ENCODE results near the gene RTTN. TPM values are rescaled to one million over a fixed set of nuclear protein-coding genes. Genes with fewer than 3 reads are reported as not detected.
"Not testable (repeated sequence)": the region's sequence is repeated elsewhere in the genome, so short reads cannot be mapped to it uniquely, and the experiment has no call there.

Gene RTTN
- polyA plus RNA-seq, 3 donors = 15.9 to 18.6 (median 16.8) TPM

- DNase-seq = no peak
Measured at GRCh38 chr18:70151614-70152013, 53.9 kb downstream of the RTTN start.

DNA sequence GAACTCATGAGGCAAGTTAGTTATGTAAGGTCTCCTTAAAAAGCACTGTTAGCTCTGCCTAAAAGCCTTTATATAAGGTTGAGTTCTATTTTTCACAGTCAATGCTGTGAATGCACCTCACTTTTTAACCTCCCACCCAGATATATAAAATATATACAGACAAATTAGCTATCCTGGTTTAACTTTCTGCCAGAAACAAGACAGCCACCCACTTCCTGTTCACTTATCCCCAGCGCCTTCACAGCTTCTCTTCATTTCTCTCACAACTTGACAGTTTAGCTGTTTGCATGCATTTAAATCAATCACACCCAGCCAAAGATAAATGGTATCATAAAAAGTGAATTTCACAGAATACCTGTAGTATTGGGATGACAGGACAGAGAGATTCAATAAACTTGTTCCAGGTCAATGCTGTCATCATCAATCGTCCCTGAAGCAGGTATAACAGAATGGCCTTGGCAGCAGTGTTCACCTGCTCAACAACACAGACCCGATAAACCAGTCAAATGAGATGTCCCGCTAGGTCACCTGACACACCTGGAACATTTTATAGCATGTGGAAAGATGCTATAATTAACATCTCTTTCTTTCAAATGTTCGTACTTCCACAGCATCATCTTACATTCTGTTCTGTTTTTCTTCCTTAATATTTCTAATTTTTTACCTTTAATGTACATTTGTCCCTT lies 55.7 kb downstream of the RTTN start:
- DNase-seq = no peak

DNA sequence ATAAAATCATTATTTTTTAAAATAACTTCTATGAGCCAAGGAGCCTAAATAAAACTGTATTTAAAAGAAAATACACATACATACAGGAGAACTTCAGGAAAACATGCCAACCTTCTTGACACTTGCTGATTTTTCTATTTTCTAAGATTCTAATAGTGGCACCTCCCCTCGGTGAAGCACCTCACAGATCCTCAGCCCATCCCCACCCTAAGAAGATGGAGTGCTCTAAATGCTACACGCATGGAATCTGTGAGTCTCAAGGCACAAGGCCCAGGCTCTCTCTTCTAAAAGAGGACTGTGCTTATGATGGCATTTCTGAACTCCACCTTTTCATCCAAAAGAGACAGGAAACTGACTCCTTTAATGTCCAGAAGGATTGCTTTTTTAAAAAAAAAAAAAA lies 56.3 kb downstream of the RTTN start:
- DNase-seq = no peak

DNA sequence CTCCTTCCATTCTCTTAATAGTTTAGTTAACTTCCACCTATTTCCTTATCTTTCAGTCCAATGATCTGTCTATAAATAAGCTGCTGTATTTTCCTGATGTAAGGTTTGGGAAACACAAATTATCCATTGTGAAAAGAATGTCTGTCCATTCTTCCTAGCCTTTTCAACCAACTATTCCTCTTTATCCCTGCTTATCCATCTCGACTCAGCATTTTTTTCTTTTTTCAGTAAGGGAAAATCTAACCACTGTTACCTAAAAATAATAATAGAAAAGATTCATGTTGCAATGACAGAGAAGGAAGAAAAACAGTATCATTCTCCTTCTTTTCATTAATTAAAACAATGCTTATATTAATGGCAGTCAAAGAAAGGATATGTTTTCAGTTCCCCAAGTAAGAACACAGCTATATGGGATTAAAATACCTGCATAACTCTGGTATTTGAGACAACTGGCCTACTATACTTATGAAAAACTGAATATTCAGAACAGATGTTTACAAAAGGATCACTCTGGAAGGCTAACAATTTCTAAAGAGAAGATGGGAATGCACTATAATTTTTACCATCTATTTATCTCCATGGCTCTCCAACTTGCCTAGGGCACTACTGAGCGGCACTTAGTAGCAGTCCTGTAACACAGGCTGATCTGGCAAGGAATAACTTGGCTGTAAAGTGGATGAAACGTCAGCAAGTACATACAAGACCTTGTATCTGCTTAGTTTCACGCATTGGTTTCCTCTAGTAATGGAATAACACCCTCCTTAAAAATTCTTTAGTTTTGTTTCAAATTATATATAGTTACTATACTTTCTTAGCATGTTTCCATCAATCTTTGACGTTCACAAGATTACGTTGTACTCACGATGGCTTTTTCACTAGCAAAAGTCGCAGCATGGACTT lies 57.2 kb downstream of the RTTN start:
- DNase-seq = no peak

- DNase-seq = no peak
Measured at GRCh38 chr18:70146174-70146573, 59.3 kb downstream of the RTTN start.

DNA sequence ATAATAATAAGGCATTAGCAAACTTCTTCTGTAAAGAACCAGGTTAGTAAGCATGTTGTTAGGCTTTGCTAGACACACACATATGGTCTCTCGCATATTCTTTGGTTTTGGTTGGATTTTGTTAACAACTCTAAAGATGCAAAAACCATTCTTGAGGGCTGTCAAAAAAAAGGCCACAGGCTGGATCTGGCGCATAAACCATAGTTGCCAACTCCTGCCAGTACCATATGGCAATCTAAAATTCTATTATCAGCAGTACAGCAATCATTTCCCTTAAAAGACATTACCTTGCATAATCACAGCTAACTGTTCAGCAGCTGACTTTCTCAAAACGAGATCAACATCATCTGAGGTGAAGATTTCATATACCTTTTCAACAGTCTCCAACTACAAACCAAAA lies 63.5 kb downstream of the RTTN start:
- DNase-seq = no peak

DNA sequence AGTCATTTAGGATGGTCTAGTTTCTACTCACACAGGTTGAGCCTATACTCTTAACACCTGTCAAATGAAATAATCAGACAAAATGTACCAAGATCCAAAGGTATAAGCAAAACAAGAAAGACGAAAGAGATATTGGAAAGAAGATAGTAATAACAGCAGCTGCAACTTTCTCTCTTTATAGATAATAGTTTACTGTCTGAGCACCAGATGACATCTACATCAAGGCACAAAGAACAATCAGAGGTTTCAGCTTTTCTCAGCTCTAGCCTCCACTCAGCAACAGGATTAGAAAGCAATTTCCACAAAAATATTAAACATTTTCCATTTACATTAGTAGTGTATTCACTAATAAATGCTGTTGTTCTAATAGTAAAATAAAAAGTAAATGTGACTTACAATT lies 66.3 kb downstream of the RTTN start:
- no peak for DNase-seq

DNA sequence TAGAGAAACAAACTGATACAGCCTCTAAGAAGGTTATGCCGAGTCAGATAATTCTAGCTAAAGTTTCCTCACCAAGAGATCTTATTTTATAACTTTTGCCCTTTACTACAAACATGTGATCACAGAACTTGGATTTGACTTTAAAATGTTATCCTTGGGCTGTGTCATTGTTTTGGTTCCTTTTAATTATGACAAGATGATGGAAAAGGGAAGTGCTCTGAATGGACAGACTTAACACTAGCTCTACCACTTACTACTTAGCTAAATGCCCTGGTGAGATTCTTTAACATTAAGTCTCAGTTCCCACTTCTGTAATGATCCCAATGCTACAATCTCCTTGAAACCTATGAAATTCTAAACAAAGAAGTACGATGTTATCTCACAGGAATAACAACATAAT lies 69.9 kb downstream of the RTTN start:
- no peak for DNase-seq

- DNase-seq = no peak
Measured at GRCh38 chr18:70132999-70133398, 72.5 kb downstream of the RTTN start.

DNA sequence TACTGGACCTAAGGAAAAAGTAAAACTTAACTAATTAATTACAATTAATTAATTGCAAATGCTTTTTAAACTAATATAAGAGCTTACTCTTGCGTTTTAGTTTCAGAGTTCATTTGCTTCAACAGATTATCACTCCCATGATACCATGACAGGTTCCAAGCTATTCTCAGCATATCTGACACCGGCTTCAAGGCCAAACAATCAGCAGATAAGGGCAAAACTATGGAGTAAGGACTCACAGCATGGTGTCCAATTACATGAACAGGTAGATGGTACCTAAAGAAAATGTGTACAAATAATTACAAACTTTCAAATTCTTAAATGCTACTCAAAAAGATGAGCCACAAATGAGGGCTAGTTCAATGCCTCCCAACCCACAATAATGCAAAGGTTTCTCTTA lies 77.2 kb downstream of the RTTN start:
- DNase-seq = no peak

DNA sequence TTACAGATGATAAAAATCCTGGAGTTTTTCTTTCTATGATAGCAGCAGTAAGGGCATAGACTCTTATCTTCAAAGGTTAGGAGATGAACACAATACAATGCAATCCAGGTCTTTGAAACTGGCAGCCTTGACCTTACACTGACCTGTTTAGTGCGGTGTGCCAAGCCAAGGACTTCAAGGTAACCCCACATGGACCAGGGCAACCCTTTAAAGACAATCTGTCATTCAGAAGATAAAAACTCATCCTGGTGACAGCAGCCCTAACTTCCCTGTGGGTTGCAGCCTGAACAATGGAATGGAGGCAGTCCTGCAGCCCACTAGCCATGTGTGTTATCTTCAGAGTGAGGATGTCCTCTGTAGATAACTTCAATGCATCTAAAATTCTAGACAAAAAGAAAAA lies 78.1 kb downstream of the RTTN start:
- DNase-seq = no peak

DNA sequence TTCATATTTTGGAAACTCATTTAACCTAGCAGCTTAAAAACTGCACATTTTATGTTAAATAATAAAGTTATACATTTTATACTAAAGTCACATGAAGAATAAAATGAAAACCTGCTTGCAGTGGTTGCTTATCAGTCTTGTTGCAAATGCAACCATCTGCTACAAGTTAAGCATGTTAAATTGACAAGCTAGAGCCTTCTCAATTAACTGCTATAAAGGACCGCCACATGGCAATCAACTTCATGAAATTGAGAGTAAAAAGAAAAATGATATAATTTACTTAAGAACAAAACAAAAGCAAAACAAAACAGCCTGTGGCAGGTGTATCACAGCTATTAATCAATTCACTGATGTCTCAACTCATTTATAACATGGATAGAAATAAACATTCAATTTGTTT lies 78.7 kb downstream of the RTTN start:
- no peak for DNase-seq

- no peak for DNase-seq
Measured at GRCh38 chr18:70124139-70124538, 81.3 kb downstream of the RTTN start.

DNA sequence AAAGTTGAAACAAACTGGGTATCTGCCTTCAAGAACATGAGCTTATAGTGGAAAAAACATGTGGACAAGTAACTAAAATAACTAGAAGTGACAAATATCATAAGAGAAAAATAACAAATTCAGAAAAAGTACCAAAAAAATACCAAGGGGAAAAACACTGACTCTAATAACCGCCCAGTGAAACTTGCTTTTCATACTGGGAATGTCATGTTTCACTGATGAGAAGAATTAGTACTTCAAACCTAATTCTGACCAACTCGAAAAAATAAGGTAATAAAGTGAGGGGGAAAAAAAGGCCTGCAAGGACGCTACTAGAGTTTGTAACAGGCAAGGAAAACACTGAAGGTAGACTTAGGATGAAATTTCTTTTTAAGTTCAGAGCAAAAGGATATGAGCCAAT lies 83.6 kb downstream of the RTTN start:
- no peak for DNase-seq

DNA sequence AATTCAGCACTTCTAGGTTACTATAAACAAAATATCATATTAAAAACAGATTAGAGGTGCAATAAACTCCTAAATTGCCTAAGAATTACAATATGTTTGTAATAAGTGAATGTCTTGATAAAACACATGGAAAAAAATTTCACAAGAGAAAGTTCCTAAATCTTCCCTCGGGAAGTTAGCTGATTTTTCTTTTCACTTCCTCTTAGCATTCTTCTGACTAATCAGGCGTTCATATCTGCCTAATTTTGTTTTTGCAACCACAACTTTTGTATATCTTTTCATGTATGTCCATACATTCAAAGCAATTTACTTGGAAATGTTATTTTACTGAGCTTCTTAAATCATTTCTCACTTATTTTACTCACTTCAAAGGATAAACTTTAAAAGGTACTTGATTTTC lies 88.5 kb downstream of the RTTN start:
- no peak for DNase-seq

GRCh38 chr18:70113511-70113910 lies 92.0 kb downstream of the RTTN start:
- no peak for DNase-seq

DNA sequence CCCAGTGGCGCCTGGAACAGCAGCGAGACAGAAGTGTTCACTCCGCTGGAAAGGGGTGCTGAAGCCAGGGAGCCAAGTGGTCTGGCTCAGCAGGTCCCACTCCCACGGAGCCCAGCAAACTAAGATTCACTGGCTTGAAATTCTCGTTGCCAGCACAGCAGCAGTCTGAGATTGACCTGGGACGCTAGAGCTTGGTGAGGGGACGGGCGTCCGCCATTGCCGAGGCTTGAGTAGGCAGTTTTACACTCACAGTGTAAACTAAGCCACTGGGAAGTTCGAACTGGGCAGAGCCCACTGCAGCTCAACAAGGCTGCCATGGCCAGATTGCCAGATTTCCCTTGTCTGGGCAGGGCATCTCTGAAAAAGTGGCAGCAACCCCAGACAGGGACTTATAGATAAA lies 94.8 kb downstream of the RTTN start:
- no peak for DNase-seq

DNA sequence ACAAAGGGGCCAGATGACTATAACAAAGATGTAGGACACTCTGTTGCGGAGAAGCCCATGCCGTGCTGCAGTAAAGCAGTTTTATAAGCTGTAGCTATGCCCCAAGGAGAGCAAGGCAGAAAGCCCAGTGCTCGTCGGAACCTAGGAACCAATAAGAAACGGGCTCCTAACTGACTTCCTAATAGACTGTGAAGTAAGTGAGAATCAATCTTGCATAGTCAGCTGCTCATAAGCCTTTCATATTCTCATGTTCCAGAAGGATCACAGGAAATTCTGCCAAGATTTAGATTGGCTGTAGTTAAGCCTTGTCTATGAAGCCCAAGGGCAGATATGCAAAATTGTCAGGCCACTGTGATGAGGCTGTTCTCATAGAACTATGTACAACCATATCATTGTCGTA lies 98.4 kb downstream of the RTTN start:
- DNase-seq = no peak

DNA sequence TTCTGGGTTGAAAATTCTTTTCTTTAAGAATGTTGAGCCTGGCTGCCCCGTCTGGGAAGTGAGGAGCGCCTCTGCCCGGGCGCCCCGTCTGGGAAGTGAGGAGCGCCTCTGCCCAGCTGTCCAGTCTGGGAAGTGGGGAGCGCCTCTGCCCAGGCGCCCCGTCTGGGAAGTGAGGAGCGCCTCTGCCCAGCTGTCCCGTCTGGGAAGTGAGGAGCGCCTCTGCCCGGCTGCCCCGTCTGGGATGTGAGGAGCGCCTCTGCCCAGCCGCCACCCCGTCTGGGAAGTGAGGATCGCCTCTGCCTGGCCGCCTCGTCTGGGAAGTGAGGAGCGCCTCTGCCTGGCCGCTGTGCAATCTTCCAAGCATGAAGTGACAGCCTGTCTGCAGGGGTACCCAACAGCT lies 102.6 kb downstream of the RTTN start:
- DNase-seq = not testable (repeated sequence)

- DNase-seq = no peak
Measured at GRCh38 chr18:70089858-70090257, 115.6 kb downstream of the RTTN start.

DNA sequence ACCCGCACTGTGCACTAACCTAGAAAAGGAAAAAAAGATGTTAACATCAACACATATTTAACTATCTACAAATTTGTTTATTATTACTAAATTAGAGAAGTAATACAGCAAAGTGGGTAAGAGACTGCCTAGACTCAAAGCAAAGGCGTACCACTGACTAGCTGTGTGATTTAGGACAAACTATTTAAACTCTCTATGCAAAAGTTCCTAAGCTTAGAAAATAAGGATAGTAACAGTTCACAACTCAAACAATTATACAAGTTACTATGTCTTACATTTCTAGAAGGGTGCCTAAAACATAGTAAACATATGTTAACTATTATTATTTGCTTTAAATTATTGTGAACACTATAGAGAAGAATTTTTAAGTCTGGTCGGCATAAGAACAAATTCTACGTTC lies 119.4 kb downstream of the RTTN start:
- DNase-seq = no peak

GRCh38 chr18:70085641-70086040 lies 119.8 kb downstream of the RTTN start:
- DNase-seq = no peak

DNA sequence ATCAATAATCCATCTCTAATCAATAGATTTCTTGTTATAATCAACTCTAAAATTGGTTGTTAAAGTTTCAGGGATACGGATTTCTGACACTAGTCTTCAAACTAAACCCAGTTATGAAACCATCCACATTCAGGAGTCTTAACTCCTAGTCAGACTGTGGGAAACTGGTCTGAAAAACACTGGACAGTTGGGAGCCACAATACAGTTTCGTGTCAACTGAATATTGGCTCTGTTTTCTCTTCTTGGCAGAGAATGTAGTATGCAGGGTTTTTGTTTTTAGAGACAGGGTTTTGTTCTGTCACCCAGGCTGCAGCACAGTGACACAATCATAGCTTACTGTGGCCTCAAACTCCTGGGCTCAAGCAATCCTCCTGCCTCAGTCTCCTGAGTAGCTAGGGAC lies 123.1 kb downstream of the RTTN start:
- DNase-seq = no peak

DNA sequence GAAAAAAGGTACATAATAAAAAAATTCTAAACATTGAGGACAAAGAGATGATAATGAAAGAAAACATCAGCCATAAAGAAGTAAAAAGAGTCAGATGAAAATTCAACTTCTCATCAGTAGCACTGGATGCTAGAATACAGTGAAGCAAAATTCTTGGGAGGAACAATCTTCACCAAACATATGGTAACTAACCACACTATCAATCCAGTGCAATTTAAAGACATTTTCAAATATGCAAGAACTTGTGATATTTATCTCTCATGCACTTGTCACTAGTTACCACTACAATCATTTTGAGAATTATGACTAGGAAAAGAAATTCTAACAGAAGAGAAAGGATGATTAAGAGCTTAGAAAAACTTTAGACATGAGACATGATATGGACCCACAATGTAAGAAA lies 127.4 kb downstream of the RTTN start:
- no peak for DNase-seq

Data from renal pelvis (tissue), 4 donors.